Fibroblast of lung (primary cell): ENCODE measurements around the gene ADCY5. TPM values are rescaled to one million over a fixed set of nuclear protein-coding genes. Genes with fewer than 3 reads are reported as not detected.

Source experiments
- DNase-seq, 2 donors: peaks; one replicate each; pipeline versions ENCODE4 v3.0.0 to v3.0.0-alpha.2; 2010; ENCODE audit warnings: low read depth in 2 of 2
- H2AFZ ChIP-seq: 2 replicates; pipeline ENCODE4 v1.5.1; 2012; ENCODE audit warnings: low read length, control low read depth, inconsistent platforms
- H3K27ac ChIP-seq: 2 replicates; pipeline ENCODE4 v1.5.1; 2011; ENCODE audit warnings: low read length, control low read depth; ENCODE audit not compliant: insufficient read depth
- H3K27me3 ChIP-seq: 2 replicates; pipeline ENCODE4 v1.5.1; 2011; ENCODE audit warnings: mild to moderate bottlenecking, low read length; ENCODE audit not compliant: control insufficient read depth, insufficient read depth
- H3K36me3 ChIP-seq: 2 replicates; pipeline ENCODE4 v1.5.1; 2011; ENCODE audit warnings: low read length; ENCODE audit not compliant: control insufficient read depth, insufficient read depth
- H3K4me1 ChIP-seq: 2 replicates; pipeline ENCODE4 v1.5.1; 2011; ENCODE audit warnings: low read length; ENCODE audit not compliant: control insufficient read depth, insufficient read depth; ENCODE audit errors: extremely low read depth
- H3K4me2 ChIP-seq: 2 replicates; pipeline ENCODE4 v1.5.1; 2011; ENCODE audit warnings: low read length, control low read depth; ENCODE audit not compliant: insufficient read depth; ENCODE audit errors: extremely low read depth
- H3K4me3 ChIP-seq, 4 experiments: fragments of 200-600 bp in 1 of 4; sonication (generic) in 1 of 4; replicated peaks in 1 of 4; 2 replicates each; pipeline ENCODE4 v1.5.1; 2011 to 2016; ENCODE audit warnings: low read length in 4 of 4, low read depth in 3 of 4, mild to moderate bottlenecking in 3 of 4, control low read depth in 2 of 4, inconsistent platforms in 1 of 4, mixed read lengths in 1 of 4; ENCODE audit not compliant: insufficient read depth in 1 of 4; ENCODE audit errors: control extremely low read depth in 1 of 4
- H3K79me2 ChIP-seq: 2 replicates; pipeline ENCODE4 v1.5.1; 2012; ENCODE audit warnings: mild to moderate bottlenecking, low read length, inconsistent platforms; ENCODE audit not compliant: control insufficient read depth, insufficient read depth
- H3K9ac ChIP-seq: 2 replicates; pipeline ENCODE4 v1.5.1; 2011; ENCODE audit warnings: mild to moderate bottlenecking, low read length, control low read depth; ENCODE audit not compliant: insufficient read depth
- H3K9me3 ChIP-seq: 2 replicates; pipeline ENCODE4 v1.5.1; 2012; ENCODE audit warnings: low read depth, low read length; ENCODE audit not compliant: control insufficient read depth, insufficient read depth
- H4K20me1 ChIP-seq: 2 replicates; pipeline ENCODE4 v1.5.1; 2011; ENCODE audit warnings: low read length; ENCODE audit not compliant: control insufficient read depth, insufficient read depth; ENCODE audit errors: extremely low read depth
- CTCF ChIP-seq, 2 donors: IDR thresholded peaks in 1 of 2; conservative IDR thresholded peaks in 1 of 2; 1 replicate in 1 of 2; 2 replicates in 1 of 2; pipeline ENCODE4 v1.5.1; 2011 to 2012; ENCODE audit warnings: low read length in 2 of 2, control low read depth in 1 of 2, inconsistent platforms in 1 of 2, low read depth in 1 of 2, mild to moderate bottlenecking in 1 of 2
- EZH2 ChIP-seq: IDR thresholded peaks from 2 replicates; pipeline ENCODE4 v1.5.1; 2012; ENCODE audit warnings: low read length, control low read depth, mild to moderate bottlenecking; ENCODE audit errors: missing control alignments
- polyA plus RNA-seq, 2 donors: library from polyadenylated mRNA; depleted of rRNA in 1 of 2; stranded (reverse) in 1 of 2; unstranded in 1 of 2; fragments of >200 nt; gene quantifications; 2 replicates each; pipeline ENCODE4 v1.2.1, GENCODE V29; 2011 to 2012; ENCODE audit warnings: missing spikeins in 1 of 2
- total RNA-seq: library from RNA; depleted of rRNA; stranded (reverse); fragments of >200 nt; gene quantifications from 2 replicates; pipeline ENCODE4 v1.2.1, GENCODE V29; 2014

ADCY5 gene
- total and polyA plus RNA-seq, 2 donors (not counting 1 experiment from before 2014, with no cell fraction given), result 0.11 to 0.50 TPM

- Histone ChIP-seq H3K79me2 (no peaks in the 10 kb centered on the region), H3K4me1 (no peaks in the 10 kb centered on the region), H3K27ac (no peak overlapping the region), H4K20me1 (no peaks in the 10 kb centered on the region), H3K27me3 (peaks cover 21% of the 10 kb centered on the region), H3K9ac (no peak overlapping the region), H3K36me3 (no peaks in the 10 kb centered on the region), H3K4me2 (no peak overlapping the region), H2AFZ (no peak overlapping the region), H3K9me3 (no peaks in the 10 kb centered on the region), H3K4me3 (no peak overlapping the region)
- DNase-seq, result no peak
- TF ChIP-seq CTCF (conservative IDR thresholded peaks at IDR 0.05 in 1 of 2, IDR thresholded peaks at IDR 0.05 in 1 of 2; ENCODE audit: low read depth in 1 of 2, low read length in 2 of 2) (no peak), EZH2 (no peak)
Observed at GRCh38 chr3:123347205-123347604, 101.7 kb downstream of the ADCY5 start.

DNA sequence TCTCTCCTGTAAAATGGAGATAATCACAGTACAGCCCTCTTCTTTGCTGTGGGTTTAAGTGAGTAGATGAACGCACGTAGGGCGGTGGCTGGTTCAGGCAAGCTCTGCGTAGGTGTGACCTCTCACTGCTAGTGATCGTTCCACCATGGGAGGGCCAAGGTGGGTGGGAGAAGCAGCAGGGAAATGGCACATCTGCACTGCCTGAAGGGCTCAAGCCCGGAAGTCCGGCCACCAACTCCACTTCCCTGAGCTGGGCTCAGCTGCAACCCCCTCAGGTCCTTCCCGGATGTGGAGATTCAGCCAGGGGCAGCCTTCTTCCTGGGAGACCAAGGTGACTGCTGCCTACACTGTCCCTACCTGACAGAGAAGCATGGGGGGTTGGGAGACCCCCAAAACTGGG, 102.9 kb downstream of the ADCY5 start:
- Histone ChIP-seq H2AFZ (no peak overlapping the region), H3K79me2 (no peaks in the 10 kb centered on the region), H3K27ac (no peak overlapping the region), H3K4me2 (no peak overlapping the region), H3K9ac (no peak overlapping the region), H3K4me1 (no peaks in the 10 kb centered on the region), H3K27me3 (peaks cover 21% of the 10 kb centered on the region), H3K4me3 (no peak overlapping the region), H3K36me3 (no peaks in the 10 kb centered on the region), H3K9me3 (no peaks in the 10 kb centered on the region), H4K20me1 (no peaks in the 10 kb centered on the region)
- no peak for DNase-seq
- TF ChIP-seq EZH2 (no peak), CTCF (conservative IDR thresholded peaks at IDR 0.05 in 1 of 2, IDR thresholded peaks at IDR 0.05 in 1 of 2; ENCODE audit: low read depth in 1 of 2, low read length in 2 of 2) (no peak)

DNA sequence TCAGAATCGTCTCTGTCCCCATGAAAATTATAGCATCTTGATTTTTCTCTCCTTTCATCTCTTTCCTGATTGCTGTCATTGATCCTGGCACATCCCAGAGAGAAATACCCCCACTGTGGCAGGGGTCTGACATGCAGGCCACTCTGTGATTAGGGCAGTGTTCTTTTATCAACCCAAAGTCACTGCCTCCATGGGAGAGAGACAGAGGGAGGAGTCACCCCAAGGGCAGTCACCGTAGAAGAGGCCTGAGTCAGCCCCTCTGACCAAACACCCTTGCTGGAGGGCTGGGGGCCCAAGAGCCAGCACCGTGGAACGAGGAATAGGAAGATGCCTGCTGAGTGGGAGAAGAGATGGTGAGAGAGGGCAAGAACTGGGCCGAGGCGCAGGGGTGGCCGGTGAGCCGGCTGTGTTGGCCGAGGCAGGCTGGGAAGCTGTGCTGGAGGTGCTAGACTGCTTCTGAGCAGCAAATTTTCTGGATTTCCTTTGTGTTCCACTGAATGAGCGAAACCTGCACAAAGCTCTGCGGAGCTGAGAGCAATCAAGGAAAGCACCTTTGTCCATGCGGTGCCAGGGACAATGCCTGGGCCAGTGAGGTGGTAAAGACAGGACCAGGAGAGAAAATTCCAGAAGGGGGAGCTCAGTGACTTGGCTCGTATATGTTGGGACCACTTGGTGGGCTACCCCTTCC, 103.8 kb downstream of the ADCY5 start:
- Histone ChIP-seq H3K4me1 (no peaks in the 10 kb centered on the region), H4K20me1 (no peaks in the 10 kb centered on the region), H3K27ac (no peak overlapping the region), H3K9me3 (no peaks in the 10 kb centered on the region), H3K9ac (no peak overlapping the region), H2AFZ (no peak overlapping the region), H3K27me3 (peaks cover 17% of the 10 kb centered on the region), H3K79me2 (no peaks in the 10 kb centered on the region), H3K36me3 (no peaks in the 10 kb centered on the region), H3K4me3 (no peak overlapping the region), H3K4me2 (no peak overlapping the region)
- no peak for DNase-seq
- no peak for TF ChIP-seq CTCF (conservative IDR thresholded peaks at IDR 0.05 in 1 of 2, IDR thresholded peaks at IDR 0.05 in 1 of 2; ENCODE audit: low read depth in 1 of 2, low read length in 2 of 2)
- no peak for TF ChIP-seq EZH2
